ENCODE data around the gene HECTD3.
"Not testable (repeated sequence)": the region's sequence is repeated elsewhere in the genome, so short reads cannot be mapped to it uniquely, and the experiment has no call there.

Gene HECTD3

GRCh38 chr1:45016090-45016697 lies 5.1 kb upstream of the HECTD3 start:
- no peak for DNase-seq (ENCODE audit: low read depth, low spot score)
- no peak overlapping the region for H3K4me3 ChIP-seq (ENCODE audit: low read length)

DNA sequence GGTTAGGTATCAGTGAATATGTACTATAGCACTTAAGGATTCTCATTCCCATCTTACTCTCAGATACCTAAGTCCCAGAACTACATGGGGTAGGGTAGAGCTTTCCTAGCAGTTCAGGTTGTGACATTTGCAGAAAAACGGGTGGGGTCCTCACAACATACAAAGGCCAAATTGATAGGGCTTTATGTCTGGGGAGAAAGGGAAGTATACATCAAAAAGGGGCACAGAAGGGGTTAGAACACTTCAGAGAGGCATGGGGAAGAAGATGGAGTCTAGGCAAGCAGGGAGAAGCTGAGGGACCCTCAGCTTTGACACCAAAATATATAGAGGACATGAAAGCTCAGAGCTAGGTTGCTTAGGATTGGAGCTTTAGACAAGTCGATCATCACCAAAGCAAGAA lies 4.6 kb upstream of the HECTD3 start:
- DNase-seq (ENCODE audit: low read depth, low spot score), result no peak

DNA sequence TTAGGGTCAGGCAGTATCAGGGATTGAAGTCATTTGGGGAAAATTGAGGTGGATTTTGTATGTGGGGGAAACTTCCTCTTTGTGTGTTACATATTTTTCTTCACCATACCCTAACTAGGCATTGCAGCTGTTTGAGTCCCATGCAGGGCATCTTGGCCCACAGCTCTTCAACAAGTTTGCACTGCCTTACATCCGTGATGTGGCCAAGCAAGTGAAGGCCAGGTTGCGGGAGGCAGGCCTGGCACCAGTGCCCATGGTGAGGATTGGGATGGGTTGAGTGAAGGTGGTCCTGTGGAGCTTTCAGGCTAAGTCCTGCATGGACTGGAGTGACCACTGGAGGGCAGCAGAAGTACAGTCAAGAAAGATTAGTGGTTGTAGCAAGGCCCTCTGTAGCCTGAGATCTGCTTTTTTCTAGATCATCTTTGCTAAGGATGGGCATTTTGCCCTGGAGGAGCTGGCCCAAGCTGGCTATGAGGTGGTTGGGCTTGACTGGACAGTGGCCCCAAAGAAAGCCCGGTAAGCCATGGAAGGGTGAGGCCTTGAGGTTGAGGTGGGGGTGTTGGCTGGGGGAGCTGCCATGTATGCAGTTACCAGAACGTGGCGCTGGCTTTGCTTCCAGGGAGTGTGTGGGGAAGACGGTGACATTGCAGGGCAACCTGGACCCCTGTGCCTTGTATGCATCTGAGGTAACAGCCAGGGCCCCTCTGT lies 3.4 kb upstream of the HECTD3 start:
- DNase-seq (ENCODE audit: low read depth, low spot score), result peak; percentile 81
- no peak overlapping the region for H3K4me3 ChIP-seq (ENCODE audit: low read length)

More for the DNA sequence above, 4.6 kb upstream of the HECTD3 start:
- no peak overlapping the region for H3K4me3 ChIP-seq (ENCODE audit: low read length)

DNA sequence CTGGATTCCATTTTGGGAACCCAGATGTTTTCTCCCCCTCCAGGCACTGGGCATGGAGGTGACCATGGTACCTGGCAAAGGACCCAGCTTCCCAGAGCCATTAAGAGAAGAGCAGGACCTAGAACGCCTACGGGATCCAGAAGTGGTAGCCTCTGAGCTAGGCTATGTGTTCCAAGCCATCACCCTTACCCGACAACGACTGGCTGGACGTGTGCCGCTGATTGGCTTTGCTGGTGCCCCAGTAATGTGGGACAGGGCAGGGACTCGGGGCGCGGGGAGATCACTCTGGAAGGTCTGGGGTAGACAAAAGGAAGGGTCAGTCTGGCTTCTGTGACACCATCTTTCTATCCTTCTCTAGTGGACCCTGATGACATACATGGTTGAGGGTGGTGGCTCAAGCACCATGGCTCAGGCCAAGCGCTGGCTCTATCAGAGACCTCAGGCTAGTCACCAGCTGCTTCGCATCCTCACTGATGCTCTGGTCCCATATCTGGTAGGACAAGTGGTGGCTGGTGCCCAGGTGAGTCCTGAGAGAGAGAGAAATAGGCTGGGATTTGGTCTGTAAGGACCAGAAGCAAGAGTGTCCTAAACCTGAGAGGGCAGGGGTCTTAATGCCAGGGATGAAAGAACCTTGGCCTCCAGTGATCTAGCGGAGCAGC lies 2.6 kb upstream of the HECTD3 start:
- no peak overlapping the region for H3K4me3 ChIP-seq (ENCODE audit: low read length)
- no peak for DNase-seq (ENCODE audit: low read depth, low spot score)

- no peak for DNase-seq (ENCODE audit: low read depth, low spot score)
- peak overlapping the region; percentile 74 for H3K4me3 ChIP-seq (ENCODE audit: low read length)
These were observed 1.6 kb upstream of the HECTD3 start for GRCh38 chr1:45012639-45013278.

DNA sequence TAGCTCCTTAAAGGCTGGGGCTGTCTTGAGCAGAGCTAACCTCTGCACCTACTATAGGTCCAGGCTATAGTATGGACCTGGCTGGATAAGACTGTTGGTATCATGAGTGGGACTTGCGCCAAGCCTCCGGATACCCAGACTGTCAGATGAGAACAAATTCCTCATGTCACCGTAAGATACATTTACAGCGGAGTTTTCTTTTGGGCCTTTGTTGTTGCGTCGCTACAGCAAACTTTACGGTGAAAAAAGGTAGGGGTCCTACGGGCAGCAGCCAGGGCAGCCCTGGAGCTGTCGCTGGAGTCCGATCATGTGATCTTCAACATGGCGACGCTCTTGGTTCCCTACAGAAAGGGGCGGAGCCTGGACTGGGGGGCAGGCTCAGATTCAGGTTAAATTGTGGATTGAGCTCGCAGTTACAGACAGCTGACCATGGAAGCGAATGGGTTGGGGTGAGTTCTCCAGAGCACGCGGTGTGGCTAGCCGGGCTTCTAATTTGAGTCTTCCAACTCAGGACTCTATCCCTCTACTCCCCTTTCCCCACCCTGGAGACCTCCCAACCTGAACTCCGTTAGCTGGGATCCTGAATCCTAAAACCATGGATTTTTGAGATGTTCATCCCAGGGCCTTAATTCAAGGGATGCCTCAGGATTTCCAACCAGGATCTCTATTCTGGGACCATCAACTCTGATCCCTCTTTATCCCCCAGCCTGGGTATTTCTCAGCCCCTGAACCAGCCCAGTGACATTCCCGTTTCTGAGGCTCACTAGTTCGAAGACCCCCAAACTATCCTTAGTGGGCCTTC lies 914 bp upstream of the HECTD3 start, which contains the start of gene UROD:
Gene UROD (plus strand): TSS at position 418 of the 802 bp plus-strand sequence. CDS start 12 bp downstream, at position 430.
- H3K4me3 ChIP-seq (ENCODE audit: low read length), result peak within 1 kb of the TSS; percentile 74
- DNase-seq (ENCODE audit: low read depth, low spot score), result peak; percentile 95

DNA sequence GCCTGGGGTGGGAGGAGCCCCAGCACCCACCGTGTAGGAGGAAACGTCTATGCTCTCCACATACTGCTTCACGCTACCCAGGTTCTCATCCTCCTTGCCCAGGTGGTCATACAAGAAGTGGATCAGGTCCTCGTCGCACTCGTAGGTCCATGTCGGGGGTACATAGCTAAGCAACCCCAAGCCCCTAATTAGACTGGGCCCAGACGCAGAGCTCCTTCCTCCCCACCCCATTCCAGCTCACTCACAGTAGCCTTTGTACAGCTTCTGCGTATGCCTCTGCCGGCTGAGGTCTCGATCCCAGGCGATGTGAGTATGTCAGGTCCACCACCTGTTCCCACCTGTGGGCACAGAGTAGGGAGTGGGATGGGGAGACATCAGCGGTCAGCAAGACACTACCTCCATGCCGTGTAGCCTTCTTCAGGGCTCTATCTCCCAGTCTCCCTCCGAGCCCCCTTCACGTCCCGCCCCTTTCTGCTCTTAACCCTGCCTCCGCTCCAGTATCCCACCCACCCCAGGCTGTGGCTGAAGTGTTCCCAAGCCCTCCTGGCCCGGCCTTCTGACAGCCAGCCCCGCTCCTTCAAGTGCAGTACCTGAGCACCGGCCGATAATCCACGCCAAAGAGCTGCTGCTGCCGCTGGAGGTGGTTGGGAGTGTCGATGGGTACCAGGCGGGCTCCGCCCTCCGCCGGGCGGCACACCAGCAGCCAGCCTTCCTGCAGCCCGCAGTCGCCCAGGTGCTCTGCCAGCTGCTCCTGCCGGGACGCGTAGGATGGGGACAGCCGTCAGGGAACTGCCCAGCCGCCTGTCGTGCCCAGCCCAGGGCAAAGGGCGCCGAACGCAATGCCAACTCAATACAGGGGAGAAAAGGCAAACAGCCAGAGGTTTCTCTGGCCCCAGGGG lies 919 bp downstream of the HECTD3 start:
- no peak for DNase-seq (ENCODE audit: low read depth, low spot score)
- H3K4me3 ChIP-seq (ENCODE audit: low read length), result peak overlapping the region; percentile 74

DNA sequence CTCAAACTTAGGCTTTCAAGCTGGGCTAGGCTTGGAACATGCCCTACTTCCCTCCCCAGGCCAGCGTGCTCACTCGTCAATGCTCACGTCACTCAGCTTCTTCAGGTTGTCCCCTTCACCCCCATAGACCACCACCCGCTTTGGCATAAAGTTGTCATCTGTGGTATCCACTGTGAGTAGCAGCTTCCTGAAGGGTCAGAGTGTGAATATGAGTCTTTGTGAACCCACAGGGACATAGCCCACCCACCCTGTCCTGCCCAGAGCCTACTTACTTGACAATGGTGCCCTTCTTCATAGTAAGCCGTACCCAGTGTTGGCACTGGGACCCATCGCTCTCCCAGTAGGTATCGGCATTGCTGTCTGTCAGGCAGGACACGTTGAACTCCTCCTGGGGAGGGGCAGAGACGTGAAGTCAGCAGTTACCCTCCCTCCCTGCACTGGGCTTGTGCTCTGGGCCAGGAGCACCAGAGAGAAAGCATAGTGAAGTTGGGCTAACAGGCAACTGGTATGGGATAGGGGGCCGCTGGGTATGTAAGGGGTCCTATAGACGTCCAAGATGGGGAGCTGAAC lies 1.7 kb downstream of the HECTD3 start:
- no peak for DNase-seq (ENCODE audit: low read depth, low spot score)
- no peak overlapping the region for H3K4me3 ChIP-seq (ENCODE audit: low read length)

DNA sequence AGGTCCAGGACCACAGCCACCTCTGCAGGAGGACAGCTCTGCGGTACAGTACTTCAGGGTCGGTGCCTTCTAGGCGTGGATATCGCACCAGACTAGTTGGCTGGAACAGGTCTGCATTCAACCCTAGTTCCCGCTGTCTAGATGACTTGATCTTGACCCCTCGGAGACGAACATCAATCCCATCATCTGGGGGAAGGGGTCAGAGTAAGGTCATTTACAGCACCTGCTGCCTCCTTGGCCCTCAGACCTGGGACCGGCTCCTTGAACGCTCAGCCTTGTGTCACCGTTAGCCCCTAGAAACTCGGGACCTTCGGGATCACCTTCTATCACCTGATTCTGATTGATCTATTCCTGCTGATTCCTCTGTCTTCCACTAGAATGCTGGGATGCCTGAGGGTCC lies 2.6 kb downstream of the HECTD3 start:
- no peak overlapping the region for H3K4me3 ChIP-seq (ENCODE audit: low read length)
- no peak for DNase-seq (ENCODE audit: low read depth, low spot score)

GRCh38 chr1:45008076-45008475 lies 3.0 kb downstream of the HECTD3 start:
- no peak for DNase-seq (ENCODE audit: low read depth, low spot score)
- H3K4me3 ChIP-seq (ENCODE audit: low read length), result no peak overlapping the region

DNA sequence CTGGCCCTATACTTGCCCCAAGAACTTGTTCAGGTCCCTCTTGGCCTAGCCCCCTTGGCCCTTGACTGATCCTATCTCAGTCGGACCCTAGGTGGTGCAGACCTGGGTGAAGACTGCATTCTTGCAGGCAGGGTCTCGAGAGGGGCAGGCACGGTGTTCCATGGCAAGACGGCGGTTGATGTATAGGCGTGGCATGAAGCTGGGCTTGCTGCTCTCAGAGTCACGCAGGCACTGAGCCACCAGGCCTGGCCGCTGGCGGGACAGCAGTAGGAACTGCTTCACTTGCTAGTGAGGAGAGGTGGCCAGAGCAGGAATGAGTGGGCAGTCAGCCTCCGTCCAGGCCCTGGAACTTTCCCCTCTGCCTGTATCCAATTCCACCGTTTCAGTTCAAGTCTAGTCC lies 3.8 kb downstream of the HECTD3 start:
- no peak overlapping the region for H3K4me3 ChIP-seq (ENCODE audit: low read length)
- no peak for DNase-seq (ENCODE audit: low read depth, low spot score)

- no peak for DNase-seq (ENCODE audit: low read depth, low spot score)
- no peak overlapping the region for H3K4me3 ChIP-seq (ENCODE audit: low read length)
These were observed 5.4 kb downstream of the HECTD3 start for GRCh38 chr1:45005761-45006160.

- no peak overlapping the region for H3K4me3 ChIP-seq (ENCODE audit: low read length)
- no peak for DNase-seq (ENCODE audit: low read depth, low spot score)
These were observed 6.7 kb downstream of the HECTD3 start for GRCh38 chr1:45004281-45004920.

GRCh38 chr1:45003741-45004140 lies 7.4 kb downstream of the HECTD3 start:
- no peak overlapping the region for H3K4me3 ChIP-seq (ENCODE audit: low read length)
- no peak for DNase-seq (ENCODE audit: low read depth, low spot score)

GRCh38 chr1:45002650-45003645 lies 8.2 kb downstream of the HECTD3 start:
- no peak for DNase-seq (ENCODE audit: low read depth, low spot score)
- H3K4me3 ChIP-seq (ENCODE audit: low read length), result no peak overlapping the region

DNA sequence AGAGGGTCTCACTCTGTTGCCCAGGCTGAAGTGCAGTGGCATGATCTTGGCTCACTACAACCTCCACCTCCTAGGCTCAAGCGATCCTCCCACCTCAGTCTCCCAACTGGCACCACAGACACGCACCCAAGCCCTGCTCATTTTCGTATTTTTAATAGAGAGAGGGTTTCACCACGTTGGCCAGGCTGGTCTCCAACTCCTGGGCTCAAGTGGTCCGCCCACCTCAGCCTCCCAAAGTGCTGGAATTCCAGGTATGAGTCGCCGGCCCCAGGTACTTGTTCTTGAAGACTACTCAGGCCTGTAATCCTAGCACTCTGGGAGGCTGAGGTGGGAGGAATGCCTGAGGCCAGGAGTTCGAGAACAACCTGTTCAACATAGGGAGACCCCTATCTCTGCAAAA lies 9.5 kb downstream of the HECTD3 start:
- not testable (repeated sequence) for DNase-seq (ENCODE audit: low read depth, low spot score); H3K4me3 ChIP-seq (ENCODE audit: low read length)

Data from Jurkat, Clone E6-1 (cell line).